ENCODE measurements around the gene AHNAK2.
"Not testable (repeated sequence)": the region's sequence is repeated elsewhere in the genome, so short reads cannot be mapped to it uniquely, and the experiment has no call there.

AHNAK2 gene

DNA sequence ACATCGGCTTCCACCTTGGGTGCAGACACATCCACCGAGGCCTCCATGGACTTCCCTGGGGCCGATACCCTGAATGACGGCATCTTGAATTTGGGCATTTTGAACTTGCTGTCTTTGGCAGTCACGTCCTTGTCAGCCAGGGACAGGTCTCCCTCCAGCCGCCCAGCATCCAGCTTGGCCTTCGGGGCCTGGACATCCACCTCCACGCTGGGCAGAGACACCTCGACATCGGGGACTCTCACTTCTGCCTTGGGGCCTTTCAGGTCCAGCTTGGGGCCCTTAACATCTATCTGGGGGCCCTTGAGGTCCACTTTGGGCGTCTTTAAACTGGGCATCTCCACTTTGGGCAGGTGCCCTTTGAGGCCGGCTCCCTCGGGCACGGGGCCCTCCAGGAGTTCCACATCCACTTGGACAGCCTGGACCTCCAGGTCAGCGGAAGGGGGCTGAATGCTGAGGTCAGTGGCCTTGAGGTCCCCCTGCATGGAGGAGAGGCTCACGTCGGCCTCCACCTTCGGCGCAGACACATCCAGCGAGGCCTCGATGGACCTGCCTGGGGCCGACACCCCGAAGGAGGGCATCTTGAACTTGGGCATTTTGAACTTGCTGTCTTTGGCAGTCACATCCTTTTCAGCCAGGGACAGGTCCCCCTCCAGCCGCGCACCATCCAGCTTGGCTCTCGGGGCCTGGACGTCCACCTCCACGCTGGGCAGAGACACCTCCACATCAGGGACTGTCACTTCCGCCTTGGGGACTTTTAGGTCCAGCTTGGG, 33.6 kb downstream of the AHNAK2 start:
- peak in 1 of 2 experiments; percentile 0 for DNase-seq (ENCODE audit: low read depth in 1 of 2, low spot score in 1 of 2)
- in situ Hi-C loops (cut with HindIII; ENCODE audit: low pct_unique_long_range_greater_than_20kb, low sequenced_read_pairs) = not testable (repeated sequence)

DNA sequence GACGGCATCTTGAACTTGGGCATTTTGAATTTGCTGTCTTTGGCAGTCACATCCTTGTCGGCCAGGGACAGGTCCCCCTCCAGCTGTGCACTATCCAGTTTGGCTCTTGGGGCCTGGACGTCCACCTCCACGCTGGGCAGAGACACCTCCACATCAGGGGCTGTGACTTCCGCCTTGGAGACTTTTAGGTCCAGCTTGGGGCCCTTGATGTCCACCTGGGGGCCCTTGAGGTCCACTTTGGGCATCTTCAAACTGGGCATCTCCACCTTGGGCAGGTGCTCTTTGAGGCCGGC, 34.2 kb downstream of the AHNAK2 start:
- DNase-seq (ENCODE audit: low read depth in 1 of 2, low spot score in 1 of 2); in situ Hi-C loops (cut with HindIII; ENCODE audit: low pct_unique_long_range_greater_than_20kb, low sequenced_read_pairs): not testable (repeated sequence)

DNA sequence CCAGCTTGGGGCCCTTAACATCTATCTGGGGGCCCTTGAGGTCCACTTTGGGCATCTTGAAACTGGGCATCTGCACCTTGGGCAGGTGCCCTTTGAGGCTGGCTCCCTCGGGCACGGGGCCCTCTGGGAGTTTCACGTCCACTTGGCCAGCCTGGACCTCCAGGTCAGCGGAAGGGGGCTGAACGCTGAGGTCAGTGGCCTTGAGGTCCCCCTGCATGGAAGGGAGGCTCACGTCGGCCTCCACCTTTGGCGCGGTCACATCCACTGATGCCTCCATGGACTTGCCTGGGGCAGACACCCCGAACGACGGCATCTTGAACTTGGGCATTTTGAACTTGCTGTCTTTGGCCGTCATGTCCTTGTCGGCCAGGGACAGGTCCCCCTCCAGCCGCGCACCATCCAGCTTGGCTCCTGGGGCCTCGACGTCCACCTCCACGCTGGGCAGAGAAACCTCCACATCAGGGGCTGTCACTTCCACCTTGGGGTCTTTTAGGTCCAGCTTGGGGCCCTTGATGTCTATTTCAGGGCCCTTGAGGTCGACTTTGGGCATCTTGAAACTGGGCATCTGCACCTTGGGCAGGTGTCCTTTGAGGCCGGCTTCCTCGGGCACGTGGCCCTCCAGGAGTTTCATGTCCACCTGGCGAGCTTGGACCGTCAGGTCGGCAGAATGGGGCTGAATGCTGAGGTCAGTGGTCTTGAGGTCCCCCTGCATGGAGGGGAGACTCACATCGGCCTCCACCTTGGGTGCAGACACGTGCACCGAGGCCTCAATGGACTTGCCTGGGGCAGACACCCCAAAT, 34.8 kb downstream of the AHNAK2 start:
- in situ Hi-C loops (cut with HindIII; ENCODE audit: low pct_unique_long_range_greater_than_20kb, low sequenced_read_pairs); DNase-seq (ENCODE audit: low read depth in 1 of 2, low spot score in 1 of 2): not testable (repeated sequence)

DNA sequence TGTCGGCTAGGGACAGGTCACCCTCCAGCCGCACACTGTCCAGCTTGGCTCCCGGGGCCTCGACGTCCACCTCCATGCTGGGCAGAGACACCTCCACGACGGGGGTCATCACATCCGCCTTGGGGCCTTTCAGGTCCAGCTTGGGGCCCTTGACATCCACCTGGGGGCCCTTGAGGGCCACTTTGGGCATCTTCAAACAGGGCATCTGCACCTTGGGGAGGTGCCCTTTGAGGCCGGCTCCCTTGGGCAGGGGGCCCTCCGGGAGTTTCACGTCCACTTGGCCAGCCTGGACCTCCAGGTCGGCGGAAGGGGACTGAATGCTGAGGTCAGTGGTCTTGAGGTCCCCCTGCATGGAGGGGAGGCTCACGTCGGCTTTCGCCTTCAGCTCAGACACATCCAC, 35.6 kb downstream of the AHNAK2 start:
- DNase-seq (ENCODE audit: low read depth in 1 of 2, low spot score in 1 of 2) = no peak
- in situ Hi-C loops (cut with HindIII; ENCODE audit: low pct_unique_long_range_greater_than_20kb, low sequenced_read_pairs) = no loop called here
- no peak for TF ChIP-seq JUND (IDR thresholded peaks at IDR 0.05; ENCODE audit: low read depth)

DNA sequence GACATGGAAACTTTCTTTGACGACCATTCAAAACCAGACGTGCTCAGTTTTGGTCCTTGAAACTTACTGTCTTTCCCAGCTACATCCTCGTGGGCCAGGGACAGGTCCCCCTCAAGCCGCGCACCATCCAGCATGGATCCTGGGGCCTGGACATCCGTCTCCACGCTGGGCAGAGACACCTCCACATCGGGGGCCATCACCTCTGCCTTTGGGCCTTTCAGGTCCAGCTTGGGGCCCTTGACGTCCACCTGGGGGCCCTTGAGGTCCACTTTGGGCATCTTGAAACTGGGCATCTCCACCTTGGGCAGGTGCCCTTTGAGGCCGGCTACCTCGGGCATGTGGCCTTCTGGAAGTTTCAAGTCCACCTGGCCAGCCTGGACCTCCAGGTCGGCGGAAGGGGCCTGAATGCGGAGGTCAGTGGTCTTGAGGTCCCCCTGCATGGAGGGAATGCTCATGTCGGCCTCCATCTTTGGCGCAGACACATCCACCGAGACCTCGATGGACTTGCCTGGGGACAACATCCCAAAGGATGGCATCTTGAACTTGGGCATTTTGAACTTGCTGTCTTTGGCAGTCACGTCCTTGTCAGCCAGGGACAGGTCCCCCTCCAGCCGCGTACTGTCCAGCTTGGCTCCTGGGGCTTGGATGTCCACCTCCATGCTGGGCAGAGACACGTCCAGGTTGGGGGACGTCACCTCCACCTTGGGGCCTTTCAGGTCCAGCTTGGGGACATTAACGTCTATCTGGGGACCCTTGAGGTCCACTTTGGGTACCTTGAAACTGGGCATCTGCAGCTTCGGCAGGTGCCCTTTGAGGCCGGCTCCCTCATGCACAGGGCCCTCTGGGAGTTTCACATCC, 36.4 kb downstream of the AHNAK2 start:
- in situ Hi-C loops (cut with HindIII; ENCODE audit: low pct_unique_long_range_greater_than_20kb, low sequenced_read_pairs) = no loop called here

DNA sequence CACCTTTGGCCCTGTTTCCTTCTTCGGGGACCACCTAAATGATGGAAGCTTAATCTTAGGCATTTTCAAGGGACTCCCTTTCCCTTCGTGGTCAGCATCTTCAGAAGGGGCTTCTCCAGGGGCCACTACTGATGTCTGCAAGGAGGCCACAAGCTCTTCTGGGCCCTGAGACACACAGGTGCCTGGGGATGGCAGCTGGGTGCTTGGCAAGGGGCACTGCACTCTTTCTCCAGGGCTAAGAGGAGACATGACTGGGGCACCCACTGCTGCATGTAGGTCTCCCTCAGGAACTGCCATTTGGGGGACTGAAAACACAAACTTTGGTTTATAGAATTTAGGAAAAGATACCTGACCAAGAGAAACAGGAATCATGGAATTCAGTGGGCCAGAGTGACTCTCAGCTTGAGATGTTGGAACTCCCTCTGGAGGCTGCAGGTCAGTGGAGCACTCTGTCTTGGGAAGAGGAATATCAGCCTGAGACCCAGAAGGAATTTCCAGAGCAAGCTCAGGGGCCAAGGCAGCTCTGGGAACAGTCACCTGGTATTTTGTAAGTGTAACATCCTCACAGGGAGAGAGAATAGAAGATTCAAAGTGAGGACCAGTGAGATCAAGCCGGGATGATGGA, 37.5 kb downstream of the AHNAK2 start:
- peak; percentile 65 to 76 for DNase-seq (ENCODE audit: low read depth in 1 of 2, low spot score in 1 of 2)
- no peak for TF ChIP-seq JUND (IDR thresholded peaks at IDR 0.05; ENCODE audit: low read depth)
- in situ Hi-C loops (cut with HindIII; ENCODE audit: low pct_unique_long_range_greater_than_20kb, low sequenced_read_pairs) = no loop called here

More for the DNA sequence above, 36.4 kb downstream of the AHNAK2 start:
- no peak for TF ChIP-seq JUND (IDR thresholded peaks at IDR 0.05; ENCODE audit: low read depth)
- DNase-seq (ENCODE audit: low read depth in 1 of 2, low spot score in 1 of 2) = no peak

DNA sequence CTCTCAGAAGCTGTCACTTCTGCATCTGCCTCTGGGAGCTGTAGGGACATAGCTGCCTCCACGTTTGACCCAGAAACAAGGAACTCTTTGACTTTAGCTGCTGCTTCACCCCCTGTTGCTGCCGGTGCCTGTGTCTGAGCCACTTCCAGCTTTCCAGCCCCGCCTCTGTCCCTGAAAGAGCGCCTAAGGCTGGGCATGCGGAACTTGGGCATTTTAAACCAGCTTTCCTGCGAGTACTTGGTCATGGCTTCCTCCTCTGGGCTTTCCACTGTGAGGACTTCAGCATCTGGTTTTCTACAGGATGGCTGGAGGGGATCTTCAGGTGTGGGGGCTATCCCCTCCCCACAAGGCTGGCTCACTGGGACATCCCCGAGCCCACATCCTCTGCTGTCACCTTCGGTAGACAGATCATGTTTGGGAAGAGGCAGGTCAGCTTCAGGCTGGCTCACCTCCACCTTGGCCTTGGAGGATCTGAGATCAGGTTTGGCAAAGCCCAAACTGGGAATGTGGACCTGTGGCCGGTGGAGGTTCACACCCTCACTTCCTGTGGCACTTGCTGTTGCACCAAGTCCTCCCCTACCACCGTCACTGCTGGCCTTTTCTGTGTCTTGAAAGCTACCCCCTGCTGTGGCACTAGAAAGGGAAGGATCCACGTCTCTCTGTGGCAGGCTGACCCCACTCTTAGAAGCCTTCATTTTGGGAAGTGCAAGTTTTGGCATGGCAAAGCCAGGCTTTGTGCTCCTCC, 38.3 kb downstream of the AHNAK2 start:
- DNase-seq (ENCODE audit: low read depth in 1 of 2, low spot score in 1 of 2) = no peak
- in situ Hi-C loops (cut with HindIII; ENCODE audit: low pct_unique_long_range_greater_than_20kb, low sequenced_read_pairs) = no loop called here
- no peak for TF ChIP-seq JUND (IDR thresholded peaks at IDR 0.05; ENCODE audit: low read depth)

DNA sequence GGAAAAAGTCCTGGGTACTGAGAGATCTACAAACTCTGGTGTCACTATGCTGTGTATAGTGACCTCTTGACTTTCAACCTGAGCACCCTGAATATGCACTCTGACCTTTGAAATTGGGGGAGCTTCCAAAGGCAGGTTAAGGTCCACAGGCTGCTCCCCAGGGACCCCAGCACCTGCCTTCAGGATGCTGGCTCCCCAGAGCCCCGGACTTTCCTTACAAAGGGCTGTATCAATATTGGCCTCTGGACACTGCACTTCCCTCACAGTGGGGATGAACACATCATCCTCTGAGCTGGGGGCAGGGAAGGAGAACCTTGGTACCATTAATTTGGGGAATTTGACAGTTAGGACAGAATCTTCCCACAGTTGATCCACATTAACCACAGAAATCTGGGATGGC, 39.2 kb downstream of the AHNAK2 start:
- in situ Hi-C loops (cut with HindIII; ENCODE audit: low pct_unique_long_range_greater_than_20kb, low sequenced_read_pairs) = no loop called here
- no peak for DNase-seq (ENCODE audit: low read depth in 1 of 2, low spot score in 1 of 2)
- no peak for TF ChIP-seq JUND (IDR thresholded peaks at IDR 0.05; ENCODE audit: low read depth)

DNA sequence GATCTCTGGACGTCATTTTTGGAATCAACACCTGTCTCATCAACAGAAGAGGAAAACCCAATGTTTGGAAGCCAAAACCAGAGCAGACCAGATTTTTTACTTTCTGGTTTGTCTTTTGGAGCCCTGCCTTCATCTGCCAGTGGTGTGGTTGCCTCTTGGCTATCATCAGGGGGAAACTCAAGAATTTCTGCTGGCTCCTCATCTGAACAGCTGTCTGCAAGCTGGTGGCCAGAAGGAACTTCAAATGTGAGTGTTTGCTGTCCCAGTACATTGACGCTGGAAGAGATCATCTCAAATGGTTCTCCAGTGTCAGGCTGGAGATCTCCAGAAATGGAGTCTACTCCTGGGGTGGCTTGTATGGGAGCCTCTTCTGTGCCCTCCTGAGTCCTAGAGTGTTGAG, 39.7 kb downstream of the AHNAK2 start:
- in situ Hi-C loops (cut with HindIII; ENCODE audit: low pct_unique_long_range_greater_than_20kb, low sequenced_read_pairs) = no loop called here
- no peak for TF ChIP-seq JUND (IDR thresholded peaks at IDR 0.05; ENCODE audit: low read depth)
- no peak for DNase-seq (ENCODE audit: low read depth in 1 of 2, low spot score in 1 of 2)

DNA sequence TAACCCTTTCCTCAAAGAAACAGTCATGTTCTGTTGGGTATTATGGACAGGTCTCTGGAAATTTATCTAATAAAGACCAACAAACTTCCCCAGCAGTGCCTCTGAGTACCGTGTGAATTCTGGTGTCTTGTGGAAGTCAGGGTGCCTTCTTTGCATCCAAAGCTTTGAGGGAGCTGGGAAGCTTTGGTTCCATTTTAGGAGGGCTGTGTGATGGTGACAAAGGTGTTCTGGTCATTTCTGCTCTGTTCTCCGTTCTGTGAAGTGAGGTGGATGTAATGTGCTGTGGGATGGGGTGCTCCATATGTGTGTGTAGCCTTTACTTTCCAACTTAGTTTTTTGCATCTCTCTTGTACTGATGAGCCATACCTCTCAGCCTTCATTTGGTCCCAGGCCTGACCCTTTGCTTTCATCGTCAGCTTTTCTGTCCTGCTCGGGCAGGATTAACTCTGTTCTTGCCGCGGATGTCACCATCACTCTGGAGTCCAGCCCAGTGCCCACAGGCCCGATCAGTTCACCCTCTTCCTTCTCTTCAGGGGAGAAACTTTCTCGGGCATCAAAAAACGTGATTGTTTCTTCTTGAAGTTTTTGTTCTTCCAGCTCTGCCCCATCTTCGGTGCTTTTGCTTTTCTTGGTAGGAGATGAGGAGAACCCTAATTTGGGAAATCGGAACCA, 40.3 kb downstream of the AHNAK2 start:
- DNase-seq (ENCODE audit: low read depth in 1 of 2, low spot score in 1 of 2) = no peak
- in situ Hi-C loops (cut with HindIII; ENCODE audit: low pct_unique_long_range_greater_than_20kb, low sequenced_read_pairs) = no loop called here
- no peak for TF ChIP-seq JUND (IDR thresholded peaks at IDR 0.05; ENCODE audit: low read depth)

DNA sequence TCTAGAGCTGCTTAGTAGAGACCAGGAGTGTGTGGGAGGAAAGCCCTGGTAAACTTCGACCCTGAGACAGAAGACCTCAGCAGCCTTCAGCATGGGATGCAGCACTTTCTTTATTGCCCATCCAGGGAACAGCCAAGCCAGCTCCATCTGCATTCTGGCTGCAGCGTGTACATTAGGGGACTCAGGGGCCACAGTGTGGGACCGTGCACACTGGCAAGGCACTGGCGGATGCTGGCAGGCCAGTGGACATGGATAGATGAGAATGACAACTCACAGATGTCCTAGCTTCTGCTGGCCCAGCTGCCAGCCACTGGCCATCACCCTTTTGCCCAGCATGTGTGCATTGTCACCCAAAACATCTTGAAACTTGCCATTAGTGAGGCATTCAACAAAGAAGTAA, 41.0 kb downstream of the AHNAK2 start:
- no peak for DNase-seq (ENCODE audit: low read depth in 1 of 2, low spot score in 1 of 2)
- in situ Hi-C loops (cut with HindIII; ENCODE audit: low pct_unique_long_range_greater_than_20kb, low sequenced_read_pairs) = no loop called here
- no peak for TF ChIP-seq JUND (IDR thresholded peaks at IDR 0.05; ENCODE audit: low read depth)

All from T47D (cell line).